Caki2 (cell line): ENCODE results near the gene CRABP2. TPM values are rescaled to one million over a fixed set of nuclear protein-coding genes. Genes with fewer than 3 reads are reported as not detected.

Source experiments
- total RNA-seq: library from RNA; depleted of rRNA; stranded (reverse); fragments of >200 nt; shearing (Covaris generic); gene quantifications from 2 replicates; pipeline ENCODE4 v1.2.3, GENCODE V29; 2014; ENCODE audit warnings: low replicate concordance; rRNA removed

Gene CRABP2
- total RNA-seq, 1 experiment from 2014 or later = not detected

Other genes with a start within 250 kb of the CRABP2 start
- 2.7 and 6.2 TPM in 2 replicates for gene MEF2D, start 204.8 kb downstream of the CRABP2 start, total RNA-seq
- gene IQGAP3, start 133.0 kb downstream of the CRABP2 start, total RNA-seq = 34.8 and 47.1 TPM in 2 replicates
- not detected in 2 replicates for gene TTC24, start 125.9 kb downstream of the CRABP2 start, total RNA-seq
- gene NAXE, start 113.8 kb downstream of the CRABP2 start, total RNA-seq = 142 and 150 TPM in 2 replicates
- 8.8 and 33.6 TPM in 2 replicates for gene GPATCH4, start 104.1 kb downstream of the CRABP2 start, total RNA-seq
- gene HAPLN2, start 86.2 kb downstream of the CRABP2 start, total RNA-seq = not detected in 2 replicates
- gene BCAN, start 63.5 kb downstream of the CRABP2 start, total RNA-seq = not detected in 2 replicates
- gene NES, start 28.2 kb downstream of the CRABP2 start, total RNA-seq = 0.03 TPM in 2 replicates
- 34.4 and 34.6 TPM in 2 replicates for gene METTL25B, start 22.9 kb upstream of the CRABP2 start, total RNA-seq
- gene ISG20L2, start 23.2 kb upstream of the CRABP2 start, total RNA-seq = 9.6 and 19.6 TPM in 2 replicates
- 181 and 194 TPM in 2 replicates for gene MRPL24, start 35.5 kb upstream of the CRABP2 start, total RNA-seq
- 463 and 550 TPM in 2 replicates for gene HDGF, start 46.1 kb upstream of the CRABP2 start, total RNA-seq
- 29.4 and 50.9 TPM in 2 replicates for gene PRCC, start 62.0 kb upstream of the CRABP2 start, total RNA-seq
- not detected in 2 replicates for gene SH2D2A, start 111.3 kb upstream of the CRABP2 start, total RNA-seq
- 0.03 TPM in 1 of 2 replicates, not detected in the other for gene INSRR, start 153.5 kb upstream of the CRABP2 start, total RNA-seq
- gene NTRK1, start 155.3 kb upstream of the CRABP2 start, total RNA-seq = not detected in 2 replicates
- 0.88 and 5.0 TPM in 2 replicates for gene PEAR1, start 188.1 kb upstream of the CRABP2 start, total RNA-seq
- 0.14 TPM in 1 of 2 replicates, not detected in the other for gene LRRC71, start 215.0 kb upstream of the CRABP2 start, total RNA-seq